Tibial nerve (tissue), 4 donors: ENCODE measurements around the gene TBC1D16.

ENCODE experiments used
- CTCF ChIP-seq, 5 experiments: fragments of 200-600 bp in 3 of 5; fragments of 450-650 bp in 2 of 5; sonication (generic) in 3 of 5; IDR thresholded peaks; one replicate each; pipeline ENCODE4 v1.5.1; 2016 to 2019; ENCODE audit warnings: antibody characterized with exemption in 5 of 5, mild to moderate bottlenecking in 3 of 5, moderate library complexity in 2 of 5
- EP300 ChIP-seq, 2 donors: sonication (generic); formaldehyde crosslinking; IDR thresholded peaks; one replicate each; pipeline ENCODE4 v1.6.1; 2017; ENCODE audit warnings: antibody characterized with exemption in 2 of 2, mild to moderate bottlenecking in 1 of 2

GRCh38 chr17:79935197-79935885 is 100.3 kb downstream of the TBC1D16 start:
- TF ChIP-seq CTCF (IDR thresholded peaks at IDR 0.05): no peak
- no peak for TF ChIP-seq EP300 (IDR thresholded peaks at IDR 0.05)
